ENCODE results near the gene CSF3. TPM values are rescaled to one million over a fixed set of nuclear protein-coding genes. Genes with fewer than 3 reads are reported as not detected.

CSF3 gene
- total RNA-seq, 1 experiment from 2014 or later: not detected

DNA sequence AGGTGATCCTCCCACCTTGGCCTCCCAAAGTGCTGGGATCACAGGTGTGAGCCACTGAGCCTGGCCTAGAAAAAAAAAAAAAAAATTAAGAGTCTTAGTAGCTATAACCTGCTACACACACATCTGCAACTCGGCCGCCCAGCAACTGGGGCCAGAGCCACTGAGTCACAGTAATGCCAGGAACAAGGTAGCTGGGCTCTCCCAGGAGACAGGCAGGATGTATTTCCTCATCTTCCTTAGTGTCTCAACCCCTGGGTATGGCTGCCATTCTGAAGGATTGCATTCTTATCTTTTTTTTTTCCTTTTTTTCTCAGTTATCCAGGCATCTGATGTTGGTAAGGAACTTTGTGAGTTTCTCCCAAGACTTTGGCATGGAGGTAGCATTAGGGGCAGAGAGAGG, 41.7 kb upstream of the CSF3 start:
- TF ChIP-seq, protein P1, sequence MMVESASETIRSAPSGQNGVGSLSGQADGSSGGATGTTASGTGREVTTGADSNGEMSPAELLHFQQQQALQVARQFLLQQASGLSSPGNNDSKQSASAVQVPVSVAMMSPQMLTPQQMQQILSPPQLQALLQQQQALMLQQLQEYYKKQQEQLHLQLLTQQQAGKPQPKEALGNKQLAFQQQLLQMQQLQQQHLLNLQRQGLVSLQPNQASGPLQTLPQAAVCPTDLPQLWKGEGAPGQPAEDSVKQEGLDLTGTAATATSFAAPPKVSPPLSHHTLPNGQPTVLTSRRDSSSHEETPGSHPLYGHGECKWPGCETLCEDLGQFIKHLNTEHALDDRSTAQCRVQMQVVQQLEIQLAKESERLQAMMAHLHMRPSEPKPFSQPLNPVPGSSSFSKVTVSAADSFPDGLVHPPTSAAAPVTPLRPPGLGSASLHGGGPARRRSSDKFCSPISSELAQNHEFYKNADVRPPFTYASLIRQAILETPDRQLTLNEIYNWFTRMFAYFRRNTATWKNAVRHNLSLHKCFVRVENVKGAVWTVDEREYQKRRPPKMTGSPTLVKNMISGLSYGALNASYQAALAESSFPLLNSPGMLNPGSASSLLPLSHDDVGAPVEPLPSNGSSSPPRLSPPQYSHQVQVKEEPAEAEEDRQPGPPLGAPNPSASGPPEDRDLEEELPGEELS (CRISPR knock-in tag; IDR thresholded peaks at IDR 0.05): no peak
- TF ChIP-seq NFE2L1 (CRISPR knock-in tag; IDR thresholded peaks at IDR 0.05): no peak
- TF ChIP-seq, protein P2, sequence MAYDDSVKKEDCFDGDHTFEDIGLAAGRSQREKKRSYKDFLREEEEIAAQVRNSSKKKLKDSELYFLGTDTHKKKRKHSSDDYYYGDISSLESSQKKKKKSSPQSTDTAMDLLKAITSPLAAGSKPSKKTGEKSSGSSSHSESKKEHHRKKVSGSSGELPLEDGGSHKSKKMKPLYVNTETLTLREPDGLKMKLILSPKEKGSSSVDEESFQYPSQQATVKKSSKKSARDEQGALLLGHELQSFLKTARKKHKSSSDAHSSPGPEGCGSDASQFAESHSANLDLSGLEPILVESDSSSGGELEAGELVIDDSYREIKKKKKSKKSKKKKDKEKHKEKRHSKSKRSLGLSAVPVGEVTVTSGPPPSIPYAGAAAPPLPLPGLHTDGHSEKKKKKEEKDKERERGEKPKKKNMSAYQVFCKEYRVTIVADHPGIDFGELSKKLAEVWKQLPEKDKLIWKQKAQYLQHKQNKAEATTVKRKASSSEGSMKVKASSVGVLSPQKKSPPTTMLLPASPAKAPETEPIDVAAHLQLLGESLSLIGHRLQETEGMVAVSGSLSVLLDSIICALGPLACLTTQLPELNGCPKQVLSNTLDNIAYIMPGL (CRISPR knock-in tag; IDR thresholded peaks at IDR 0.05): no peak
- TF ChIP-seq, protein P3, sequence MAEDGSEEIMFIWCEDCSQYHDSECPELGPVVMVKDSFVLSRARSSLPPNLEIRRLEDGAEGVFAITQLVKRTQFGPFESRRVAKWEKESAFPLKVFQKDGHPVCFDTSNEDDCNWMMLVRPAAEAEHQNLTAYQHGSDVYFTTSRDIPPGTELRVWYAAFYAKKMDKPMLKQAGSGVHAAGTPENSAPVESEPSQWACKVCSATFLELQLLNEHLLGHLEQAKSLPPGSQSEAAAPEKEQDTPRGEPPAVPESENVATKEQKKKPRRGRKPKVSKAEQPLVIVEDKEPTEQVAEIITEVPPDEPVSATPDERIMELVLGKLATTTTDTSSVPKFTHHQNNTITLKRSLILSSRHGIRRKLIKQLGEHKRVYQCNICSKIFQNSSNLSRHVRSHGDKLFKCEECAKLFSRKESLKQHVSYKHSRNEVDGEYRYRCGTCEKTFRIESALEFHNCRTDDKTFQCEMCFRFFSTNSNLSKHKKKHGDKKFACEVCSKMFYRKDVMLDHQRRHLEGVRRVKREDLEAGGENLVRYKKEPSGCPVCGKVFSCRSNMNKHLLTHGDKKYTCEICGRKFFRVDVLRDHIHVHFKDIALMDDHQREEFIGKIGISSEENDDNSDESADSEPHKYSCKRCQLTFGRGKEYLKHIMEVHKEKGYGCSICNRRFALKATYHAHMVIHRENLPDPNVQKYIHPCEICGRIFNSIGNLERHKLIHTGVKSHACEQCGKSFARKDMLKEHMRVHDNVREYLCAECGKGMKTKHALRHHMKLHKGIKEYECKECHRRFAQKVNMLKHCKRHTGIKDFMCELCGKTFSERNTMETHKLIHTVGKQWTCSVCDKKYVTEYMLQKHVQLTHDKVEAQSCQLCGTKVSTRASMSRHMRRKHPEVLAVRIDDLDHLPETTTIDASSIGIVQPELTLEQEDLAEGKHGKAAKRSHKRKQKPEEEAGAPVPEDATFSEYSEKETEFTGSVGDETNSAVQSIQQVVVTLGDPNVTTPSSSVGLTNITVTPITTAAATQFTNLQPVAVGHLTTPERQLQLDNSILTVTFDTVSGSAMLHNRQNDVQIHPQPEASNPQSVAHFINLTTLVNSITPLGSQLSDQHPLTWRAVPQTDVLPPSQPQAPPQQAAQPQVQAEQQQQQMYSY (CRISPR knock-in tag; IDR thresholded peaks at IDR 0.05): no peak
- TF ChIP-seq, protein P4, sequence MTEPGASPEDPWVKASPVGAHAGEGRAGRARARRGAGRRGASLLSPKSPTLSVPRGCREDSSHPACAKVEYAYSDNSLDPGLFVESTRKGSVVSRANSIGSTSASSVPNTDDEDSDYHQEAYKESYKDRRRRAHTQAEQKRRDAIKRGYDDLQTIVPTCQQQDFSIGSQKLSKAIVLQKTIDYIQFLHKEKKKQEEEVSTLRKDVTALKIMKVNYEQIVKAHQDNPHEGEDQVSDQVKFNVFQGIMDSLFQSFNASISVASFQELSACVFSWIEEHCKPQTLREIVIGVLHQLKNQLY (CRISPR knock-in tag; IDR thresholded peaks at IDR 0.05): no peak
- TF ChIP-seq ZNF671 (CRISPR knock-in tag; IDR thresholded peaks at IDR 0.05): no peak
- TF ChIP-seq, protein P5, sequence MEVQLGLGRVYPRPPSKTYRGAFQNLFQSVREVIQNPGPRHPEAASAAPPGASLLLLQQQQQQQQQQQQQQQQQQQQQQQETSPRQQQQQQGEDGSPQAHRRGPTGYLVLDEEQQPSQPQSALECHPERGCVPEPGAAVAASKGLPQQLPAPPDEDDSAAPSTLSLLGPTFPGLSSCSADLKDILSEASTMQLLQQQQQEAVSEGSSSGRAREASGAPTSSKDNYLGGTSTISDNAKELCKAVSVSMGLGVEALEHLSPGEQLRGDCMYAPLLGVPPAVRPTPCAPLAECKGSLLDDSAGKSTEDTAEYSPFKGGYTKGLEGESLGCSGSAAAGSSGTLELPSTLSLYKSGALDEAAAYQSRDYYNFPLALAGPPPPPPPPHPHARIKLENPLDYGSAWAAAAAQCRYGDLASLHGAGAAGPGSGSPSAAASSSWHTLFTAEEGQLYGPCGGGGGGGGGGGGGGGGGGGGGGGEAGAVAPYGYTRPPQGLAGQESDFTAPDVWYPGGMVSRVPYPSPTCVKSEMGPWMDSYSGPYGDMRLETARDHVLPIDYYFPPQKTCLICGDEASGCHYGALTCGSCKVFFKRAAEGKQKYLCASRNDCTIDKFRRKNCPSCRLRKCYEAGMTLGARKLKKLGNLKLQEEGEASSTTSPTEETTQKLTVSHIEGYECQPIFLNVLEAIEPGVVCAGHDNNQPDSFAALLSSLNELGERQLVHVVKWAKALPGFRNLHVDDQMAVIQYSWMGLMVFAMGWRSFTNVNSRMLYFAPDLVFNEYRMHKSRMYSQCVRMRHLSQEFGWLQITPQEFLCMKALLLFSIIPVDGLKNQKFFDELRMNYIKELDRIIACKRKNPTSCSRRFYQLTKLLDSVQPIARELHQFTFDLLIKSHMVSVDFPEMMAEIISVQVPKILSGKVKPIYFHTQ (CRISPR knock-in tag; IDR thresholded peaks at IDR 0.05): no peak
- no peak for TF ChIP-seq NR2C2 (CRISPR knock-in tag; IDR thresholded peaks at IDR 0.05)
- TF ChIP-seq ZNF263 (CRISPR knock-in tag; IDR thresholded peaks at IDR 0.05; ENCODE audit: low read depth): no peak
- no peak for TF ChIP-seq CBFB (CRISPR knock-in tag; IDR thresholded peaks at IDR 0.05; ENCODE audit: low read depth)
- TF ChIP-seq, protein P6, sequence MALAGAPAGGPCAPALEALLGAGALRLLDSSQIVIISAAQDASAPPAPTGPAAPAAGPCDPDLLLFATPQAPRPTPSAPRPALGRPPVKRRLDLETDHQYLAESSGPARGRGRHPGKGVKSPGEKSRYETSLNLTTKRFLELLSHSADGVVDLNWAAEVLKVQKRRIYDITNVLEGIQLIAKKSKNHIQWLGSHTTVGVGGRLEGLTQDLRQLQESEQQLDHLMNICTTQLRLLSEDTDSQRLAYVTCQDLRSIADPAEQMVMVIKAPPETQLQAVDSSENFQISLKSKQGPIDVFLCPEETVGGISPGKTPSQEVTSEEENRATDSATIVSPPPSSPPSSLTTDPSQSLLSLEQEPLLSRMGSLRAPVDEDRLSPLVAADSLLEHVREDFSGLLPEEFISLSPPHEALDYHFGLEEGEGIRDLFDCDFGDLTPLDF (CRISPR knock-in tag; IDR thresholded peaks at IDR 0.05): no peak
- TF ChIP-seq ETV6 (CRISPR knock-in tag; IDR thresholded peaks at IDR 0.05): no peak
- TF ChIP-seq, protein P7, sequence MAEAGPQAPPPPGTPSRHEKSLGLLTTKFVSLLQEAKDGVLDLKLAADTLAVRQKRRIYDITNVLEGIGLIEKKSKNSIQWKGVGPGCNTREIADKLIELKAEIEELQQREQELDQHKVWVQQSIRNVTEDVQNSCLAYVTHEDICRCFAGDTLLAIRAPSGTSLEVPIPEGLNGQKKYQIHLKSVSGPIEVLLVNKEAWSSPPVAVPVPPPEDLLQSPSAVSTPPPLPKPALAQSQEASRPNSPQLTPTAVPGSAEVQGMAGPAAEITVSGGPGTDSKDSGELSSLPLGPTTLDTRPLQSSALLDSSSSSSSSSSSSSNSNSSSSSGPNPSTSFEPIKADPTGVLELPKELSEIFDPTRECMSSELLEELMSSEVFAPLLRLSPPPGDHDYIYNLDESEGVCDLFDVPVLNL (CRISPR knock-in tag; IDR thresholded peaks at IDR 0.05; ENCODE audit: borderline replicate concordance, low read depth): no peak
- no peak overlapping the region for H3K4me3 Mint-ChIP-seq
- H3K4me1 Mint-ChIP-seq: 0 out of 2 replicates have a peak, but pooled peaks cover 2% of the 10 kb centered on the region
- H3K36me3 Mint-ChIP-seq: no peaks in the 10 kb centered on the region
- no peak overlapping the region for H3K27ac Mint-ChIP-seq
- H3K9me3 Mint-ChIP-seq: no peaks in the 10 kb centered on the region
- ATAC-seq: no peak
- no peak for DNase-seq (ENCODE audit: low spot score)
- CTCF ChIA-PET: interaction anchor here (0.7 to 2.3 kb wide), 4 partner anchors 15 to 102 kb away, joined by 3 to 19 read pairs (median 3); no protein-coding TSS in a partner anchor
- peaks cover 32% of the 10 kb centered on the region for H3K27me3 Mint-ChIP-seq (ENCODE audit: low read depth)
- POLR2A ChIA-PET: no interaction called here
